HFFc6 (cell line): ENCODE results near the gene NAPSA. TPM values are rescaled to one million over a fixed set of nuclear protein-coding genes. Genes with fewer than 3 reads are reported as not detected.

Experiments used
- DNase-seq: peaks from one replicate; pipeline ENCODE4 v3.0.0-alpha.2; 2018
- H3K27ac Mint-ChIP-seq: 2 replicates; pipeline ENCODE4 v1.8.0; 2020; ENCODE audit warnings: mild to moderate bottlenecking, mixed read lengths
- H3K27me3 Mint-ChIP-seq: 2 replicates; pipeline ENCODE4 v1.8.0; 2021; ENCODE audit warnings: mild to moderate bottlenecking, moderate library complexity, mixed read lengths; ENCODE audit not compliant: insufficient read depth
- H3K36me3 Mint-ChIP-seq: 2 replicates; pipeline ENCODE4 v1.8.0; 2021; ENCODE audit warnings: low read depth, mixed read lengths
- H3K4me1 Mint-ChIP-seq: 2 replicates; pipeline ENCODE4 v1.8.0; 2020; ENCODE audit warnings: low read depth, mixed read lengths
- H3K4me3 Mint-ChIP-seq: 2 replicates; pipeline ENCODE4 v1.8.0; 2020; ENCODE audit warnings: mild to moderate bottlenecking, moderate library complexity, mixed read lengths
- H3K9me3 Mint-ChIP-seq: 2 replicates; pipeline ENCODE4 v1.8.0; 2020; ENCODE audit warnings: mild to moderate bottlenecking, mixed read lengths
- total RNA-seq, 6 experiments: library from RNA; stranded (reverse); fragmentation: NEBNext Ultra II Directional; extraction: Animal tissue kit (Norgen Biotek cat#: 25700); gene quantifications; 2 replicates in 1 of 6; 3 replicates in 5 of 6; pipeline ENCODE4 v1.2.3, GENCODE V29; 2021
- TF ChIP-seq, protein P1 (sequence below): fragments of 200-600 bp; sonication (generic); IDR thresholded peaks from 2 replicates; pipeline ENCODE4 v1.5.0; 2021; ENCODE audit warnings: antibody characterized with exemption, mild to moderate bottlenecking

Gene NAPSA
- total RNA-seq, 6 experiments from 2014 or later: 0.12 to 0.66 (median 0.41) TPM; not detected in 2

DNA sequence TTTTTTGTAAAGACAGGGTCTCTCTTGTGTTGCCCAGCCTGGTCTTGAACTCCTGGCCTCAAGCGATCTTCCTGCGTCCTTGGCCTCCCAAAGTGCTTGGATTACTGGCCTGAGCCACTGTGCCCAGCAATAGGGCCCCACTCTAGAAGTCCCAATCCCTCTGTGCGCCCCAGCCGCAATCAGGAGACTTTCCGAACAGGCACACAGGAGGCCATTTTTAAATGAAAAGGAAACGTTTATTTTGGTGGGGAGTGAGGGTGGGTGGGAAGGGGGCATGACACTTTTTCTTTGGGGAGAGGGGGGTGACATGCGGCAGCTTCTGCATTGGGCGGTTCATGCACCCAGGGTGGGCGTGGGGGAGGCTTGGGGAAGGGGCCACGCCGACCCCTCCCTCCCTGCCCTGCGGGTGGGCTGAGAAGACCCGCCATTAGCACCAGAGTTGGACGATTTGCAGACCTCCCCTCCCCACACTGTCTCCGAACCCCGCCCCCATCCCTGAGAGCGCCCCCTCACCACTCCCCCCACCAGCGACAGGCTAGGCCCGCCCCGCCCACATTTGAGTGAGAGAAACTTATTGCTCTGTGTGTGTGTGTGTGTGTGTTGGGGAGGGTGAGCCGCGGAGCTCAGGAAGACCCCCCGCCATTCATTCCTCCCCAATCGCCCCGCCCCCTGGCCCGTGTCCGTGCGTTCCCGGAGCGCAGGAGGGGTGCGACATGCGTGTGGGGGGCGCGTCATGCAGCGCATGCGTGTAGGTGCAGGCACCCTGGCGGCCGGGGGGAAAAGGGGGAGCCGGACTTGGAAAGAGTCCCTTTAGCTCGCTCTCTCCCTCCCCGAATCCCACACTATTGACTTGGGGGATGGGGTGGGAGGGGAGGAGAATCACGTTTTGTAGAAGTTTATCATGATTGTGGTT, 53.5 kb downstream of the NAPSA start:
- peaks cover 6% of the 10 kb centered on the region; the same call in 1 of the 2 replicates for H3K4me1 Mint-ChIP-seq
- DNase-seq: no peak
- TF ChIP-seq, protein P1, sequence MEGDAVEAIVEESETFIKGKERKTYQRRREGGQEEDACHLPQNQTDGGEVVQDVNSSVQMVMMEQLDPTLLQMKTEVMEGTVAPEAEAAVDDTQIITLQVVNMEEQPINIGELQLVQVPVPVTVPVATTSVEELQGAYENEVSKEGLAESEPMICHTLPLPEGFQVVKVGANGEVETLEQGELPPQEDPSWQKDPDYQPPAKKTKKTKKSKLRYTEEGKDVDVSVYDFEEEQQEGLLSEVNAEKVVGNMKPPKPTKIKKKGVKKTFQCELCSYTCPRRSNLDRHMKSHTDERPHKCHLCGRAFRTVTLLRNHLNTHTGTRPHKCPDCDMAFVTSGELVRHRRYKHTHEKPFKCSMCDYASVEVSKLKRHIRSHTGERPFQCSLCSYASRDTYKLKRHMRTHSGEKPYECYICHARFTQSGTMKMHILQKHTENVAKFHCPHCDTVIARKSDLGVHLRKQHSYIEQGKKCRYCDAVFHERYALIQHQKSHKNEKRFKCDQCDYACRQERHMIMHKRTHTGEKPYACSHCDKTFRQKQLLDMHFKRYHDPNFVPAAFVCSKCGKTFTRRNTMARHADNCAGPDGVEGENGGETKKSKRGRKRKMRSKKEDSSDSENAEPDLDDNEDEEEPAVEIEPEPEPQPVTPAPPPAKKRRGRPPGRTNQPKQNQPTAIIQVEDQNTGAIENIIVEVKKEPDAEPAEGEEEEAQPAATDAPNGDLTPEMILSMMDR: no peak
- H3K27ac Mint-ChIP-seq: no peak overlapping the region
- no peaks in the 10 kb centered on the region for H3K36me3 Mint-ChIP-seq
- H3K9me3 Mint-ChIP-seq: no peaks in the 10 kb centered on the region; the same call in 1 of the 2 replicates
- H3K27me3 Mint-ChIP-seq: peaks cover 48% of the 10 kb centered on the region
- H3K4me3 Mint-ChIP-seq: no peak overlapping the region

DNA sequence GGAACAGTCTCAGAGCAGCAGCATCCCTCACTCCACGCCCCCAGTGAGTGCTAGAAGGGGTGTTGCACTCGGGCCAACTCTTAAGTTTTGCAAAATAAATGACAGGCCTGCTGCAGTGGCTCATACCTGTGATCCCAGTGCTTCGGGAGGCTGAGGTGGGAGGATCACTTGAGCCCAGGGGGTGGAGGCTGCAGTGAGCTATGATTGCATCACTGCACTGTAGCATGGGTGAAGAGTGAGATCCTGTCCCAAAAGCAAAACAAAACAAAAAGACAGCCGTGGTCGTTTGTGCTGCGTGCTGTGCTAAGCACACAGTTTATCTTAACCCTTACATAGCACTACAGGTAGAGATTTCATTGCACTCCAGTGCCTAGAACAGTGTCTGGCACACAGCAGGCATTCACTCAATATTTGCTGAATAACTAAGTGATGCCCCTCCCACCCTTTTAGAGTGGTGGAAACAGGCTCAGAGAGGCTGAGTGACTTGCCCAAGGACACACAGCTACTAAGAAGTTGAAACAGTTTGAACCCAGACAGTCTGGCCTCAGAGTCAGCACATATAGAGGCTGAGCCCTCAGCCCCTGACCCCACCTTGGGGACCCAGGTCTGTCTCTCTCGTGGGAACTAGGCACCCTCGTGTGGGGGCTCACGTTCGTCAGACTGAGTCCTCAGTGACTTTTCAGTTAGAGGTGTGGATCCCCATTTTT, 54.5 kb downstream of the NAPSA start:
- H3K27me3 Mint-ChIP-seq: peaks cover 48% of the 10 kb centered on the region
- peaks cover 6% of the 10 kb centered on the region; the same call in 1 of the 2 replicates for H3K4me1 Mint-ChIP-seq
- TF ChIP-seq, protein P1: no peak
- no peak overlapping the region for H3K4me3 Mint-ChIP-seq
- no peaks in the 10 kb centered on the region; the same call in 1 of the 2 replicates for H3K9me3 Mint-ChIP-seq
- H3K36me3 Mint-ChIP-seq: no peaks in the 10 kb centered on the region
- no peak for DNase-seq
- H3K27ac Mint-ChIP-seq: no peak overlapping the region

DNA sequence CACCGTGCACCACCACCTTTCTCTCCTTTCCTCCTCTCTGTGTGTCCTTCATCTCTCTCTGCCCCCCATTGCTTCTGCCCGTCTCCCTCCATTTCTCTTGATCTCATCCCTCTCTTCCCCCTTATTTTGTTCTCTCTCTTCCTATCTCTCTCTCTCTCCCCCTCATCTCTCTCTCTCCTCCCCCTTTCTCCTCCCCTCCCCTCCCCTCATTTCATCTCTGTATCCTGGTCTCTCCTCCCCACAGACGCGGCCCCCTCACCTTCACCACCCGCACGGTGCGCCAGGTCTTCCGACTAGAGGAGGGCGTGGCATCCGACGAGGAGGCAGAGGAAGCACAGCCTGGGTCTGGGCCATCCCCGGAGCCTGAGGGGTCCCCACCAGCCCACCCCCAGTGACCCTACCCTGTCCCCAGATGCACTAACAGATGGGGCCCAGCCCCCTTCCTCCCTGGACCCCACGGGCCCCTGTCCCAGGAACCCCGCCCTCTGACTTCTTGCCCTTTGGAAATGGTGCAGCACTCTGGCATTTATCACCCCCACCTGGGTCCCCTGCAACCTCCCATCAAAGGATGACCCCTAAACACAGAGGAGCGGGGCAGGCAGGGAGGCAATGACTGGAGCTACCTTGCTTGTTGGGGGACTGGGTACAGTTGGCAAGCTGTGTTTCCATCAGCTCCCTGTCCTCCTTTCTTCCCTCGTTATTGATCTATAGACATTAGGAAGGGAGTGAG, 55.9 kb downstream of the NAPSA start:
- TF ChIP-seq, protein P1: no peak
- no peak overlapping the region for H3K27ac Mint-ChIP-seq
- H3K4me1 Mint-ChIP-seq: no peaks in the 10 kb centered on the region
- no peaks in the 10 kb centered on the region for H3K36me3 Mint-ChIP-seq
- H3K4me3 Mint-ChIP-seq: no peak overlapping the region
- H3K9me3 Mint-ChIP-seq: no peaks in the 10 kb centered on the region; the same call in 1 of the 2 replicates
- peaks cover 53% of the 10 kb centered on the region for H3K27me3 Mint-ChIP-seq
- no peak for DNase-seq

DNA sequence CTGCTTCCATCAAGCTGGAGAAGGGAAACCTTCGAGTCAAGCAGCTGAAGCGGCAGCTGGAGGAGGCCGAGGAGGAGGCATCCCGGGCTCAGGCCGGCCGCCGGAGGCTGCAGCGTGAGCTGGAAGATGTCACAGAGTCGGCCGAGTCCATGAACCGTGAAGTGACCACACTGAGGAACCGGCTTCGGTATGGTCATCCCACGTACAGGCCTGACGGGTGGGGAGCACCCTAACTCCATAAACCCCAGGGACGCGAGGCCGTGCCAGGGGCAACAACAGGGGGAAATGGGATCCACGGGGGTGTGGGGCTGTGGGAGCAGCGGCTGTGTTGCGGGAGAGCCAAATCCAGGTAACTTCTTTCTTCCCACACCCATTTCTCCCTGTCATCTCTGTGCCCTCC, 56.4 kb downstream of the NAPSA start:
- H3K27me3 Mint-ChIP-seq: peaks cover 54% of the 10 kb centered on the region
- no peaks in the 10 kb centered on the region for H3K4me1 Mint-ChIP-seq
- no peak for DNase-seq
- H3K36me3 Mint-ChIP-seq: no peaks in the 10 kb centered on the region
- no peak overlapping the region for H3K4me3 Mint-ChIP-seq
- H3K27ac Mint-ChIP-seq: no peak overlapping the region
- TF ChIP-seq, protein P1: no peak
- H3K9me3 Mint-ChIP-seq: no peaks in the 10 kb centered on the region; the same call in 1 of the 2 replicates

Other genes starting within 250 kb of the NAPSA start
- not detected for gene IZUMO2, start 202.4 kb downstream of the NAPSA start, total RNA-seq
- gene MYH14, start 162.0 kb downstream of the NAPSA start, total RNA-seq: under 1 TPM in 1 of 6 experiments, not detected in 5; 0.09 TPM
- not detected for gene KCNC3, start 36.3 kb downstream of the NAPSA start, total RNA-seq
- 10 to 100 TPM; 66.6 to 76.0 (median 70.1) TPM for gene NR1H2, start 10.8 kb upstream of the NAPSA start, total RNA-seq
- 10 to 100 TPM; 21.7 to 37.8 (median 33.7) TPM for gene POLD1, start 18.7 kb upstream of the NAPSA start, total RNA-seq
- gene SPIB, start 53.3 kb upstream of the NAPSA start, total RNA-seq: not detected
- not detected for gene MYBPC2, start 67.3 kb upstream of the NAPSA start, total RNA-seq
- gene EMC10, start 110.9 kb upstream of the NAPSA start, total RNA-seq: 100 to 1,000 TPM in 2 of 6 experiments, 10 to 100 TPM in 4; 49.1 to 113 (median 55.2) TPM
- gene GARIN5A, start 111.2 kb upstream of the NAPSA start, total RNA-seq: 1 to 10 TPM in 1 of 6 experiments, under 1 TPM in 4, not detected in 1; 0.16 to 1.5 (median 0.28) TPM
- 10 to 100 TPM; 62.7 to 86.3 (median 72.8) TPM for gene JOSD2, start 145.6 kb upstream of the NAPSA start, total RNA-seq
- not detected for gene ASPDH, start 148.3 kb upstream of the NAPSA start, total RNA-seq
- under 1 TPM; 0.07 to 0.14 (median 0.08) TPM for gene LRRC4B, start 202.8 kb upstream of the NAPSA start, total RNA-seq